Tibial artery (tissue), 4 donors: ENCODE results near the gene ARL5C.
"Not testable (repeated sequence)": the region's sequence is repeated elsewhere in the genome, so short reads cannot be mapped to it uniquely, and the experiment has no call there.

Experiments used
- DNase-seq, 2 donors: peaks; one replicate each; pipeline ENCODE4 v3.0.0-alpha.2; 2019
- H3K27ac ChIP-seq, 2 donors: fragments of 200-600 bp; sonication (generic) in 1 of 2; 1 replicate in 1 of 2; 2 replicates in 1 of 2; pipeline ENCODE4 v1.5.1; 2018 to 2019; ENCODE audit warnings: mild to moderate bottlenecking in 1 of 2
- H3K27me3 ChIP-seq, 2 donors: fragments of 200-600 bp; sonication (generic) in 1 of 2; one replicate each; pipeline versions ENCODE4 v1.5.1 to v1.6.0; 2016 to 2019
- H3K36me3 ChIP-seq, 3 donors: fragments of 200-600 bp; sonication (generic) in 2 of 3; one replicate each; pipeline ENCODE4 v1.5.1; 2016 to 2019; ENCODE audit warnings: mild to moderate bottlenecking in 2 of 3
- H3K4me1 ChIP-seq, 4 donors: fragments of 200-600 bp; sonication (generic) in 2 of 4; 1 replicate in 3 of 4; 2 replicates in 1 of 4; pipeline ENCODE4 v1.5.1; 2016 to 2019
- H3K4me3 ChIP-seq, 2 donors: fragments of 200-600 bp; sonication (generic) in 1 of 2; 1 replicate in 1 of 2; 2 replicates in 1 of 2; pipeline ENCODE4 v1.5.1; 2018 to 2019; ENCODE audit warnings: mild to moderate bottlenecking in 2 of 2
- H3K9me3 ChIP-seq, 3 donors: fragments of 200-600 bp; sonication (generic) in 1 of 3; one replicate each; pipeline ENCODE4 v1.5.1; 2016 to 2019
- intact Hi-C: fragments of 100-400 bp; cut with DNase I; formaldehyde crosslinking; loops from one replicate; pipeline ENCODE4 v1.15.0; 2023; ENCODE audit warnings: low total_unique reads
- TF ChIP-seq, protein P1 (sequence below), 2 experiments: fragments of 200-600 bp in 1 of 2; fragments of 450-650 bp in 1 of 2; IDR thresholded peaks; one replicate each; pipeline ENCODE4 v1.5.1; 2017 to 2019; ENCODE audit warnings: antibody characterized with exemption in 2 of 2, mild to moderate bottlenecking in 1 of 2, moderate library complexity in 1 of 2

ARL5C gene

GRCh38 chr17:39126436-39126835 is 39.5 kb downstream of the ARL5C start:
- intact Hi-C loops, result no loop called here
- DNase-seq, result no peak
- no peak overlapping the region for H3K4me3 ChIP-seq
- no peaks in the 10 kb centered on the region for H3K9me3 ChIP-seq
- no peak overlapping the region for H3K27ac ChIP-seq
- H3K4me1 ChIP-seq, result no peaks in the 10 kb centered on the region
- H3K36me3 ChIP-seq, result no peaks in the 10 kb centered on the region
- peaks cover 0 to 9% of the 10 kb centered on the region in 2 donors for H3K27me3 ChIP-seq
- TF ChIP-seq, protein P1, sequence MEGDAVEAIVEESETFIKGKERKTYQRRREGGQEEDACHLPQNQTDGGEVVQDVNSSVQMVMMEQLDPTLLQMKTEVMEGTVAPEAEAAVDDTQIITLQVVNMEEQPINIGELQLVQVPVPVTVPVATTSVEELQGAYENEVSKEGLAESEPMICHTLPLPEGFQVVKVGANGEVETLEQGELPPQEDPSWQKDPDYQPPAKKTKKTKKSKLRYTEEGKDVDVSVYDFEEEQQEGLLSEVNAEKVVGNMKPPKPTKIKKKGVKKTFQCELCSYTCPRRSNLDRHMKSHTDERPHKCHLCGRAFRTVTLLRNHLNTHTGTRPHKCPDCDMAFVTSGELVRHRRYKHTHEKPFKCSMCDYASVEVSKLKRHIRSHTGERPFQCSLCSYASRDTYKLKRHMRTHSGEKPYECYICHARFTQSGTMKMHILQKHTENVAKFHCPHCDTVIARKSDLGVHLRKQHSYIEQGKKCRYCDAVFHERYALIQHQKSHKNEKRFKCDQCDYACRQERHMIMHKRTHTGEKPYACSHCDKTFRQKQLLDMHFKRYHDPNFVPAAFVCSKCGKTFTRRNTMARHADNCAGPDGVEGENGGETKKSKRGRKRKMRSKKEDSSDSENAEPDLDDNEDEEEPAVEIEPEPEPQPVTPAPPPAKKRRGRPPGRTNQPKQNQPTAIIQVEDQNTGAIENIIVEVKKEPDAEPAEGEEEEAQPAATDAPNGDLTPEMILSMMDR (IDR thresholded peaks at IDR 0.05), result no peak

- TF ChIP-seq, protein P1 (IDR thresholded peaks at IDR 0.05), result no peak
- no peak for DNase-seq
- intact Hi-C loops, result no loop called here
Measured at GRCh38 chr17:39125143-39125875, 40.7 kb downstream of the ARL5C start.

DNA sequence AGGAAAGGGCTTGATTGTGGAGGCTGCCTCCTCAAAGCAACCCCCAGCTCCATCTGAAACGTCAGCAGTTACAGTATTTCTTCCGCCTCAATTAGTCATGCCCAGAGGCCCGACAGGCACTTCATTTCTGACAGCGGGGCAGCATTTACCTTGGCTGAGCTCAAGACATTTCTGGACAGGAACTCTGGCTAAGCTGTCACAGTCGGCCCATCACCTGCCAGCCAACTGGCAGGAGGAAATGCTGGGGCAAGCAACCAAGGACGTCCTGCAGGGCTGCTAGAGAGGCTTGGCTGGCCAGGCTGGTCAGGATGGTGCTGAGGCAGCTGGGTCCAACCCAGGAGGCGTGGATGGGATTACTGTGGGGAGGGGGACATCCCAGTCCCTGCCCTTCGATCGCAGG is 42.3 kb downstream of the ARL5C start:
- Histone ChIP-seq H3K9me3 (no peaks in the 10 kb centered on the region), H3K36me3 (no peaks in the 10 kb centered on the region), H3K27ac (no peak overlapping the region), H3K27me3 (peaks cover 0 to 13% of the 10 kb centered on the region in 2 donors), H3K4me1 (no peaks in the 10 kb centered on the region), H3K4me3 (no peak overlapping the region)
- TF ChIP-seq, protein P1 (IDR thresholded peaks at IDR 0.05), result no peak
- intact Hi-C loops, result no loop called here
- DNase-seq, result no peak

More at GRCh38 chr17:39125143-39125875, 40.7 kb downstream of the ARL5C start:
- no peak overlapping the region for H3K27ac ChIP-seq
- no peak overlapping the region for H3K4me3 ChIP-seq
- peaks cover 0 to 9% of the 10 kb centered on the region in 2 donors for H3K27me3 ChIP-seq
- H3K9me3 ChIP-seq, result no peaks in the 10 kb centered on the region
- H3K4me1 ChIP-seq, result no peaks in the 10 kb centered on the region
- H3K36me3 ChIP-seq, result no peaks in the 10 kb centered on the region

DNA sequence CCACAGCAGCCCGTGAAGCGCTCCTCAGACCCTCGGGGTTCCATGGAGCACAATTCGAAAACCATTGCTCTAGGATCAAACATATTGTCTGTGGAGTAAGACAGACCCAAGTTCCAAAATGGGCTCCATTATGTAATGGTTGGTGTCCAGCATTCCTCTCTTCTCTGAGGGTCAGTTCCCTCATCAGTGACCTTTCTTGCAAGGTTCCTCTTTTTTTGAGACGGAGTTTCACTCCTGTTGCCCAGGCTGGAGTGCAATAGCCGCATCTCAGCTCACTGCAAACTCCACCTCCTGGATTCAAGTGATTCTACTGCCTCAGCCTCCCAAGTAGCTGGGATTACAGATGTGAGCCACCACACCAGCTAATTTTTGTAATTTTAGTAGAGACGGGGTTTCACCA is 43.0 kb downstream of the ARL5C start:
- Histone ChIP-seq H3K27ac (no peak overlapping the region), H3K4me3 (no peak overlapping the region), H3K36me3 (no peaks in the 10 kb centered on the region), H3K27me3 (peaks cover 0 to 13% of the 10 kb centered on the region in 2 donors), H3K4me1 (no peaks in the 10 kb centered on the region), H3K9me3 (no peaks in the 10 kb centered on the region)
- TF ChIP-seq, protein P1 (IDR thresholded peaks at IDR 0.05), result no peak
- intact Hi-C loops, result no loop called here
- no peak for DNase-seq

- H3K9me3 ChIP-seq, H3K36me3 ChIP-seq, H3K4me1 ChIP-seq, H3K27ac ChIP-seq, H3K4me3 ChIP-seq, intact Hi-C loops, DNase-seq: not testable (repeated sequence)
- peaks cover 0 to 13% of the 10 kb centered on the region in 2 donors for H3K27me3 ChIP-seq
Measured at GRCh38 chr17:39121919-39122318, 44.0 kb downstream of the ARL5C start.

- no peaks in the 10 kb centered on the region for H3K4me1 ChIP-seq
- H3K27me3 ChIP-seq, result peaks cover 0 to 10% of the 10 kb centered on the region in 2 donors
- TF ChIP-seq, protein P1 (IDR thresholded peaks at IDR 0.05), result no peak
- no peak overlapping the region for H3K27ac ChIP-seq
- H3K9me3 ChIP-seq, result no peaks in the 10 kb centered on the region
- DNase-seq, result no peak
- no peaks in the 10 kb centered on the region for H3K36me3 ChIP-seq
- H3K4me3 ChIP-seq, result no peak overlapping the region
- intact Hi-C loops, result no loop called here
Measured at GRCh38 chr17:39118674-39119419, 47.1 kb downstream of the ARL5C start.
